ENCODE measurements around the gene PRKG1. TPM values are rescaled to one million over a fixed set of nuclear protein-coding genes. Genes with fewer than 3 reads are reported as not detected.

The PRKG1 gene
- total RNA-seq, 6 experiments from 2014 or later: 1.1 to 2.0 (median 1.3) TPM

- ATAC-seq: no peak
- Histone ChIP-seq H3K4me3 (no peak overlapping the region), H3K27ac (no peak overlapping the region), H3K27me3 (no peaks in the 10 kb centered on the region), H3K4me1 (no peaks in the 10 kb centered on the region), H3K9me3 (no peaks in the 10 kb centered on the region), H3K36me3 (no peaks in the 10 kb centered on the region)
- TF ChIP-seq POLR2A (IDR thresholded peaks at IDR 0.05) (no peak), CTCF (IDR thresholded peaks at IDR 0.05) (no peak)
- intact Hi-C loops (cut with DNase I): no loop called here
- WGBS (ENCODE audit: insufficient coverage, low coverage, low lambda C conversion rate, missing lambda C conversion rate): 14% methylated on average over 1 of the region's 3 CpGs
- DNase-seq: no peak
Measured at GRCh38 chr10:52019077-52019555, 944.8 kb downstream of the PRKG1 start.

DNA sequence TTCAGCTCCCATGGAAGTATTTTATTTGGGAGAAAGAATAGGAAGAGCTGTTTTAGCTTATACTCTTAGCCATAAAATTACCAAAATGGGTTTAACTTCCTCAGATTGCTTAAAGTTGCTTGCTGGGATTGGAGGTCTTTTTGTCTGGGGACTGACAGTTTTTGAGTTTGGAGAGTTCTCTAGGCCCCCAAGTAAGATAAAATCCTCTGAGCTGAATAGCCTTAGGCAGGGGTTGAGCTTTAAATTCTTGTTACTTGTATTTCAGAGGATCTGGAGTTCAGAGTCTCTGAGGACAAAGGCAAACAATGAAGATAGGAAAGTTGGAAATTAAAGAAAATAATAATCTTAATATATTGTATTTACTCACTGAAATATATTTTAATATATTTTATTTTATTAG lies 945.4 kb downstream of the PRKG1 start:
- Histone ChIP-seq H3K9me3 (no peaks in the 10 kb centered on the region), H3K4me1 (no peaks in the 10 kb centered on the region), H3K36me3 (no peaks in the 10 kb centered on the region), H3K27me3 (no peaks in the 10 kb centered on the region), H3K27ac (no peak overlapping the region), H3K4me3 (no peak overlapping the region)
- intact Hi-C loops (cut with DNase I): no loop called here
- ATAC-seq (no peak), DNase-seq (no peak)
- TF ChIP-seq CTCF (IDR thresholded peaks at IDR 0.05): no peak
- no peak for TF ChIP-seq POLR2A (IDR thresholded peaks at IDR 0.05)

DNA sequence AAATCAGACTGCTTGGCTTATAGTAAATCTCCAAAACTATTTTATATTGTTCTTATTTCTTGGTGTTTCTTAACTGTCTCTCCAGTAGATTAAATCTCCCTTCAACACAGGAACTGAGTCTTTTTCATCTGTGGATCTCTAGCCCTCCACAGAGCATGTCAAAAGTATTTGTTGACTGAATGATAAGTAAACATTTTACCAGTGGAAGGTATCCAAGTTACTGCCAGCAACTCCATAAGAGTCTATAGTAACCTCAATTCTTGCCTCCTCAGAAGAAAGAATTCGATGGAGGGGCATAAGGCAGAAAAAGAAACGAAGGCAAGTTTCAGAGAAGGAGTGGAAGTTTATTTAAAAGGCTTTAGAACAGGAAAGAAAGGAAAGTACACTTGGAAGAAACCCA lies 945.9 kb downstream of the PRKG1 start:
- TF ChIP-seq CTCF (IDR thresholded peaks at IDR 0.05): no peak
- no peak for TF ChIP-seq POLR2A (IDR thresholded peaks at IDR 0.05)
- intact Hi-C loops (cut with DNase I): no loop called here
- WGBS (ENCODE audit: insufficient coverage, low coverage, low lambda C conversion rate, missing lambda C conversion rate): 54% methylated on average over 2 of the region's 2 CpGs
- Histone ChIP-seq H3K36me3 (no peaks in the 10 kb centered on the region), H3K27me3 (no peaks in the 10 kb centered on the region), H3K4me3 (no peak overlapping the region), H3K9me3 (no peaks in the 10 kb centered on the region), H3K27ac (no peak overlapping the region), H3K4me1 (no peaks in the 10 kb centered on the region)
- DNase-seq (no peak), ATAC-seq (no peak)

- no peak overlapping the region for H3K27ac ChIP-seq
- no peaks in the 10 kb centered on the region for H3K36me3 ChIP-seq
- no peaks in the 10 kb centered on the region for H3K9me3 ChIP-seq
- intact Hi-C loops (cut with DNase I): no loop called here
- H3K4me1 ChIP-seq: no peaks in the 10 kb centered on the region
- DNase-seq (no peak), ATAC-seq (no peak)
- 57% methylated on average over 2 of the region's 2 CpGs for WGBS (ENCODE audit: insufficient coverage, low coverage, low lambda C conversion rate, missing lambda C conversion rate)
- TF ChIP-seq POLR2A (IDR thresholded peaks at IDR 0.05) (no peak), CTCF (IDR thresholded peaks at IDR 0.05) (no peak)
- H3K27me3 ChIP-seq: no peaks in the 10 kb centered on the region
- H3K4me3 ChIP-seq: no peak overlapping the region
Measured at GRCh38 chr10:52020702-52021101, 946.4 kb downstream of the PRKG1 start.

DNA sequence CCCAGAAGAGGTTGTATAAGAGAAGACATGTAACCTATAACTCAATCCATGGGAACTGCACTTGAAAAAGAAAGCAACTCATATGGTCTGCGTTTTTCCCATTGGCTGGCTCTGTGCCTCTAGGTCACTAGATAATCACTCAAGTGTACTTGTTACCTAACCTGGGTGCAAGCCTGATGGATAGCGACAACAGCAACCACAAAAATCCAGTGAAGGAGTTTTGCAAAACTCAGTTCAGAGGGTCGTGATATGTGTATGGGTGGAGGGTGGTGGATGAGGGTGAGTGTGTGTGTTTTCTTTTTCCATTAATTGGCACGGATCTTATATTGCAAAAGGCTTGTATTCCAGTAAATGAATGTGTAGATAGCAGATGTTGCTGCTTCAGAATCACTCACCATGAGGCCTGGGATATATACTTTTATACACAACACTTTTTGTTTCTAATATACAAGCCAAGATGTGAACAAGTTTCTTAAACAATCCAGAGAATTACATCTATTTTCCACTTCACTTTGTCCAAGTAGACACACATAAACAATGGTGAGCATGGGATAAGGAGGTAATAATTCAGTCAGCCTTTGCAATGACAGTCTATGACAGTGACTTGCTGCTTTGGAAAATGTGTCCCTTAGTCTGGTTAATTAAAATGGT lies 952.9 kb downstream of the PRKG1 start:
- WGBS (ENCODE audit: insufficient coverage, low coverage, low lambda C conversion rate, missing lambda C conversion rate): 56% methylated on average over 4 of the region's 4 CpGs
- ATAC-seq (no peak), DNase-seq (no peak)
- H3K27me3 ChIP-seq: no peaks in the 10 kb centered on the region
- no peaks in the 10 kb centered on the region for H3K9me3 ChIP-seq
- H3K4me1 ChIP-seq: no peaks in the 10 kb centered on the region
- TF ChIP-seq CTCF (IDR thresholded peaks at IDR 0.05) (no peak), POLR2A (IDR thresholded peaks at IDR 0.05) (no peak)
- no peak overlapping the region for H3K4me3 ChIP-seq
- intact Hi-C loops (cut with DNase I): no loop called here
- no peak overlapping the region for H3K27ac ChIP-seq
- H3K36me3 ChIP-seq: no peaks in the 10 kb centered on the region
